GM19463 (cell line): Measurements from ENCODE around the gene GTPBP1.
A peak's percentile ranks its signal among the peaks of the same experiment; 100 is the strongest.

ENCODE experiments used
- ATAC-seq: cut with Tn5 transposase; IDR thresholded peaks from one replicate; pipeline ENCODE4 v1.9.1; 2021; ENCODE audit warnings: mild to moderate bottlenecking, moderate library complexity; ENCODE audit not compliant: unreplicated experiment

The GTPBP1 gene

DNA sequence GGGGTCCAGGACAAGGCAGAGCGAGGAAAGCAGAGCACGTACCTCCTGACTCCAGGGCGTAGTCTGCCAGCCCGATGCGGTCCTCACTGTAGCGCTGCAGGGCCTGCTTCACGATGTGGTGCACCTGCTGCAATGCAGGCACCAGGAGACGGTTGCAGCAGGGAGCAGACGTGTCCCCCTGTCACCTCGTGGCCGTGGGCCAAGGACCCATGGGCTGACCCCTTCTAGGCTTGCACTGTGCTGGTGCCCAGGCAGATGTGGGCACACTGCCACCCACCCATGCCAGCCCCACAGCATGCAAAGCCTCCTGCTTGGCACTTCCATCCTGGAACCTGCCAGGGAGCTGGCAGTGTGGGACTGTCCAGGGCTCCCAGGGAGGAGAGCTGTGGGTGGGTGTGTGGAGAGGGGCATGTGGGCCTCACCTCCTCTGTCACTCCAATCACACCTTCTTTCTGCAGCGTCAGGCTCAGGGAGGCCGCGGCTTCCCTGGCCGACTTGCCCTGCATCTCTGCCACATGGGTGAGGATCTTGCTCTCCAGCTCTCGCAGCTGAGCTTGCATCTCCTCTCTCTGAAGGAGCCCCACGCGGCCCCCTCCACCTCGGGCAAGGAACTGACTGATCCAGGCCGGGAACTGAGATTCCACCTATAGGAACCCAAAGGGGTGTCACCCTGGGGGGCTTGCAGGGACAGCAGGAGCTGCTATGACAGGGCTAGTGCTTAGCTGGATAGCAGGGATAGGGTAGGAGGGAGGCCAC is 33.7 kb downstream of the GTPBP1 start:
- ATAC-seq = no peak

GRCh38 chr22:38740116-38740723 is 34.5 kb downstream of the GTPBP1 start:
- no peak for ATAC-seq

- ATAC-seq = no peak
Measured at GRCh38 chr22:38740754-38741153, 35.0 kb downstream of the GTPBP1 start.

DNA sequence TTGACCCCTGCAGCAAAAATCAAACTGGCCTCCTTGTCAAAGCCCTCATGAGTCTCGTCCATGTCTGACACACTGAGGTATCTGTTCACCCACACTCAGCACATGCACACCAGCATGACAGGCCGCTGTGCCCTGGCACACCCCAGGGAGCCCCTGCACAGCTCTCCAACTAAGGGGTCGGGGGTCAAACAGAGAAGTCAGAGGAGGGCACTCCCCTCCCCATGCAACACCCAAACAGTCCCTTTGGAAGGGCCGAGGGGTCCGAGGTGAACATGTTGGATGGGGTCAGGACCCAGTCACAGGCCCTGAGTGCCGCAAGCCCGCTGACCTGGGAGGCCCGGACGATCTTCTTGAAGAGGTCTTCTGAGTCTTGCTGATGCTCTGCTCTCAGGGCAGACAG is 35.4 kb downstream of the GTPBP1 start:
- no peak for ATAC-seq

- ATAC-seq = no peak
Measured at GRCh38 chr22:38741576-38741975, 35.8 kb downstream of the GTPBP1 start.

DNA sequence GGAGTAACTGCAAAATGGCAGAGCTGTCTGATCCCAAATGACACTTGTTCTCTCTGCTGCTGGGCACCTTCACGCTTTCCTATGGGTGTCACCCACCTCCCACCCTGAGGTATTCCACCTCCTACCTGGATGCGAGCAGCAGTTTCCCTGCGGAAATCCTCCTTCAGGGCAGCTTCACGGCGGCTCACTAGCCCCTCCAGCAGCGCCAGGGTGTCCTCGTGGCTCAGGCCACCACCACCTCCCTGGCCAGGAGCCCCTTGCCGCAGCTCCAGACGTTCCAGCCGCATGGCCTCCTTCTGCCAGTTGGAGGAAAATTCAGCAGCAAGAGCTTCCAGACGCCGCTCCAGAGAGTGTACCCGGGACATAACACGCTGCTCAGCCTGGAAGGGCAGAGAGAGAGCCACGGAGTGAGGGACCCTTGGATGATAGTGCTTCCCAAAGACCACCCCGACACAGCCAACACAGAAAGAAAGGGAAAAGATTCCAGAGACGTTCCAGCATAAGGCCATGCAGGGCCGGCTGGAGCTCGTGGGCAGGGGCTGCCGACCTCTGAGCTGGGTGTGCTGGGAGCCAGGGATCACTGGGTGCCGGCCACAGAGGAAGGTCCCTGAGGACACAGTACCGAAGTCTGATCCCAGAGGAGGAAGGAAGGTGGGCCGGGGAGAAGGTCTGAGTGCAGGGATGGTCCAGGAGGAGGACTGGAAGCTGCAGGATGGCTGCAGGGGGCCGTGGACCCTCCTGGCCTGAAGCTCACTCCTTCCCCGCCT is 36.6 kb downstream of the GTPBP1 start:
- no peak for ATAC-seq

DNA sequence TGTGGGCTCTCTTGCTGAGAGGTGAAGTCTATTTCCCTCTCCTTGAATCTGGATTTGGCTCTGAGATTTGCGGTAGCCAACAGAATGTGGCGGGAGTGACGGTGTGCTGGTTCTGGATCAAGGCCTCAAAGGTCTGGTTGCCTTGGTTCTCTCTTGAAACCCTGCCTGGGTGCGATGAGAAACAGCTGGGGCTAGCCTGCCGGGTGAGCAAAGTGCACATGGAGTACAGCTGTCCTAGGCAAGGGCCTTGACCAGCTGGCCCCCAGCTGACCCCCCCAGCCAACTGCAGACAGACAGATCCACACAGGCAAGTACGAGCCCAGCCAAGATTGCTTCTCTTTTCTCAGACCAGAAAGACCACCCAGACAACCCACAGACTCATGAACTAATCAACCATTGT is 39.2 kb downstream of the GTPBP1 start:
- no peak for ATAC-seq

- ATAC-seq = no peak
Measured at GRCh38 chr22:38745676-38746460, 40.1 kb downstream of the GTPBP1 start.

DNA sequence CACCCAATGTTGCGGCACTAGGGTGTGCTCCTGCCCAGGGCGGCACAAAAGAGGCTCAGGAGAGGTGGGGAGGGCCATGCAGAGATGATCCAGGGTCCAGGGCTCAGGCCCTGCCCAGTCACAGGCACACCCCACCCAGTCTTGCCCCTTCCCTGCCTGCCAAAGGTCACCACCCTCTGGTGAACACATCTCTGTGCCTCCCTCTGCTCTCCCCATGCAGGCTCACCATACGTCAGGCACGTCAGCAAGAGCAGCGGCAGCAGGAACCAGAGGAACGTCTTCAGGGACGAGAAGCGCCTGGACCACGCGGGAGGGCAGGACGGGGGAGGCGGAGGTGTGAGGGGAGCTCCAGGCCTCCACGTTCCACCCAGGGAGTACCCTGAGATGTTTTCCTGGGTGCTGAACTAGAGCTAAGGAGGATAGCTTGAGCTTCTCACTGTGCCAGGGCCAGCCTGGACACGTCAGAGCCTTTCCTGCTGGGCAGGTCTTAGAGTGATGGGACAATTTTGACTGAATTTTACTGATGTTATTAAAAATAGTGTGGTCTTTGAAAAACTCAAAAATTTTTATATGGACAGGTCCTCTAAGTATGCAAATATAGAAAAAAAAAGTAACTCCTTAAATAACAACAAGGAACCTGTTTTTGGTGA is 42.9 kb downstream of the GTPBP1 start:
- no peak for ATAC-seq

DNA sequence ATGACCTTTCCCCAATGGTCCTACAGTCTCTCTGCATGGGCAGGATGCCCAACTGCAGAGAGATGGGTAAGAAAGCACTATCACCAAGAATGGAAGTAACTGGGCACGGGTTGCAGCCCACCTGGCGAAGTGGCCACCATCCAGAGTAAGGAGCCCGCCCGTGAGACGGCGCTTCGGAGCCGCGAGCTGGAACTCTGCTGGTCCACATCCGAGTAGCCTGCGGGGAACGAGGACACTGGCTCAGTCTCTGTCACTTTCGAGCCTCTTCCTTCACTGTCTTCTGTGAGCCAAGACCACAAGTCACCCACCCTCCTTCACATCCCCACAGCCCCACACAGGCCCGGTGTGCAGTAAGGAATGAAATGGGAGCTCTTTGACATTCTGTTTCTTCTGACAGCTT is 44.4 kb downstream of the GTPBP1 start:
- no peak for ATAC-seq

GRCh38 chr22:38750638-38751037 is 44.9 kb downstream of the GTPBP1 start:
- no peak for ATAC-seq

DNA sequence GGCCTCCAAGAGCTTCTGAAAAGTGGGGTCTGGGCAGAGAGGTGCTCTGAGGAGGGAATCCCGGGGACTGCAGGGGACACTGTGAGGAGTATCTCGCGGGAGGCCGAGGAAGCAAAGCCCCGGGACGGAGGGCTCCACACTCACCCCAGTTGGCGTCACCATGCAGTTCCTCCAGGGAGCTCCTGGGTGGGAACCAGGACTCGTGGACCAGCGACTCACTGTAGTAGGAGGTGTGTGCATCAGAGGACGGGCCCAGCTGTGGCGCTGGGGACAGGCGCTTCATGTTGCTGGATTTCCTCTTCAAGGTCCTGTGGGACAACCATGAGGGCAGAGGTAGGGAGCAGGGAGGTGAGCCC is 45.3 kb downstream of the GTPBP1 start:
- ATAC-seq = no peak

- no peak for ATAC-seq
Measured at GRCh38 chr22:38751422-38752346, 45.9 kb downstream of the GTPBP1 start.

DNA sequence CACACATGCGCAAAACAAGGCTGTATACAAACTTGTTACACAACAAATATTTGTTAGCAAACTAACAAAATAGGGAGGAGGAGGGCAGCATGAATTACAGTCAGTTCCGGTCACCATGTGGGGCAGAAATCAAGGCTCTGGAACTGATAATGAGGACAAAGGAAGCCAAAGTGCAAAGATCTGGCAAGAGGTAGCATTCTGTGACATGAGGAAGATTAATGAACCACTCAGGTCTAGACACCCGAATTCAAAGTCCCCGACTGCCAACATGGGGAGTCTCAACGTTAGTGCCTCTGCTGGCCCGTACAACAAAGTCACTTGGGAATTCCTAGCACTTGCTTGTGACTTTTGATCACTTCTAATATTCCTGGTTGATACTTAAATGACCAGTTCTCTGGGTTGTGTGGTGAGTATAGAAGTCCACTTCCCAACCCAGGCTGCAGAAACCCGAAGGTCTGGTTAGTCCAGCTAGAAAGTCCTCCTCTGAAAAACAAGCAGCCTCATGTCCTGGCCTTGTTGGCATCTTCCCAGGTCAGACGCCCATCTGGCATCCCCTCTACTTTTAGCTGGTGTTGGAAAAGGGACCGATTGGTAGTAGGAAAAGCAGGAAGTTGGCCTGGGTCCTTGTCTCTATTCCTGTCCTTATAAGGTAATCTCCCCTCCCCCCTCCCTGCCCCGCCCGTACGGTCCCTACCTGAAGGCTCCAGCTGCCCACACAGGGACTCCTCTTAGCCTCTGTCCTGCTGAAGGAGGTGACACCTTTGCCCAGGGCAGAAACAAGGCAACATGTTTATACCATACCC is 48.4 kb downstream of the GTPBP1 start:
- ATAC-seq = no peak

DNA sequence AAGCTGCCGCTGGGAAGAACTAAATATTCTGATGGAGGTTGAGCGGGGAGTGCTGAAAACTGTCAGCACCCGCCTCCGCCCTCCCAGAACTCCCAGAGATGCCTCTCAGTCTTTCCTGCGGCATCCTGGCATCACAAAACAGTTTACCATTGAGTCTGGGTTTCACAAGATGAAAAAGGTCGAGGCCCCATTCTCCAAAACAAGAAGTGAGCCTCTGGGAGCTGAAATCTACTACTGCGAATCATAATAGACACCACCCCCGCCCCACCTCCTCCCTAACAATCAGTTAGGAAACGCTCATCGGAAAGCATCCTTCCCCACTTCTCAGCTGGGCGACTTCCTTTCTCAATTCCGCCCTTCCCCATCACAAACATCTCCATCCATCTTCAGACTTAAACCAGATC is 49.0 kb downstream of the GTPBP1 start:
- ATAC-seq = no peak

GRCh38 chr22:38755155-38755910 is 49.6 kb downstream of the GTPBP1 start:
- ATAC-seq = peak; percentile 30

GRCh38 chr22:38755911-38756532 is 50.3 kb downstream of the GTPBP1 start, which contains the start of gene SUN2:
SUN2 (minus strand) TSS chr22:38755998; CDS start chr22:38752628, 3,370 bp downstream.
- ATAC-seq = peak; percentile 65
